ENCODE data around the gene SYNGR1. TPM values are rescaled to one million over a fixed set of nuclear protein-coding genes. Genes with fewer than 3 reads are reported as not detected.

The SYNGR1 gene
- total and polyA plus RNA-seq, 2 of the 8 experiments (the other 6 are each of a cell fraction or from before 2014, with no cell fraction given): 32.5 to 84.7 TPM

GRCh38 chr22:39428597-39429071 is 78.8 kb downstream of the SYNGR1 start (continued):
- peak; percentile 98 for TF ChIP-seq CTBP2 (IDR thresholded peaks at IDR 0.05; ENCODE audit: borderline replicate concordance, insufficient read depth, insufficient read length, low read length)
- TF ChIP-seq JUND (IDR thresholded peaks at IDR 0.05; ENCODE audit: low read length): no peak
- 0 out of 2 replicates have a peak, but pooled peaks have one; percentile 1 for TF ChIP-seq NRF1 (IDR thresholded peaks at IDR 0.05; ENCODE audit: low read depth, low read length)
- peak; percentile 4; the same call in 1 of the 2 replicates for TF ChIP-seq CREB1 (IDR thresholded peaks at IDR 0.05)
- 0 out of 2 replicates have a peak, but pooled peaks have one; percentile 48 for TF ChIP-seq SP4 (IDR thresholded peaks at IDR 0.05; ENCODE audit: low read length)
- peak in 2 of 3 experiments; percentile 43 to 52; a peak in 2 of 4 replicates for TF ChIP-seq CTCF (IDR thresholded peaks at IDR 0.05; ENCODE audit: control extremely low read depth in 1 of 3, insufficient read depth in 1 of 3, low read depth in 1 of 3, low read length in 3 of 3)
- peak; percentile 48 for TF ChIP-seq NANOG (IDR thresholded peaks at IDR 0.05; ENCODE audit: insufficient read depth, low read depth, low read length, poor library complexity, severe bottlenecking)
- peak; percentile 23; the same call in 1 of the 2 replicates for TF ChIP-seq BACH1 (IDR thresholded peaks at IDR 0.05; ENCODE audit: low read length)
- peak in 1 of 2 experiments; percentile 50; a peak in 1 of 3 replicates for TF ChIP-seq POLR2A (IDR thresholded peaks at IDR 0.05; ENCODE audit: control extremely low read depth in 1 of 2, low read depth in 2 of 2, low read length in 2 of 2)
- peak; percentile 99 for TF ChIP-seq TEAD4 (IDR thresholded peaks at IDR 0.05; ENCODE audit: low read depth, low read length)
- 0 out of 2 replicates have a peak, but pooled peaks have one; percentile 36 for TF ChIP-seq MAX (IDR thresholded peaks at IDR 0.05)
- 0 out of 2 replicates have a peak, but pooled peaks have one; percentile 25 for TF ChIP-seq TAF1 (IDR thresholded peaks at IDR 0.05; ENCODE audit: low read depth, low read length)
- TF ChIP-seq TBP (IDR thresholded peaks at IDR 0.05; ENCODE audit: low read depth, low read length): 0 out of 2 replicates have a peak, but pooled peaks have one; percentile 6
- TF ChIP-seq BCL11A (IDR thresholded peaks at IDR 0.05; ENCODE audit: low read depth in 2 of 2, low read length in 2 of 2): no peak
- TF ChIP-seq EP300 (IDR thresholded peaks at IDR 0.05; ENCODE audit: borderline replicate concordance in 1 of 2, low read depth in 2 of 2, low read length in 2 of 2): peak; percentile 27 to 90; a peak in 2 of 3 replicates
- TF ChIP-seq GTF2F1 (IDR thresholded peaks at IDR 0.05; ENCODE audit: borderline replicate concordance, low read depth, low read length): no peak
- TF ChIP-seq KDM1A (IDR thresholded peaks at IDR 0.05; ENCODE audit: borderline replicate concordance, low read length): peak; percentile 75; the same call in 1 of the 2 replicates
- TF ChIP-seq SIN3A (conservative IDR thresholded peaks at IDR 0.05 in 1 of 2, IDR thresholded peaks at IDR 0.05 in 1 of 2; ENCODE audit: low read depth in 1 of 2, low read length in 2 of 2): peak; percentile 77 to 94; a peak in 3 of 4 replicates
- TF ChIP-seq CBX8 (IDR thresholded peaks at IDR 0.05; ENCODE audit: borderline replicate concordance, low read depth, low read length): no peak
- TF ChIP-seq ASH2L (IDR thresholded peaks at IDR 0.05; ENCODE audit: low read length): peak; percentile 48
- TF ChIP-seq RXRA (IDR thresholded peaks at IDR 0.05; ENCODE audit: insufficient read depth, low read depth, low read length): no peak
- TF ChIP-seq TCF12 (IDR thresholded peaks at IDR 0.05; ENCODE audit: low read depth, low read length): 0 out of 2 replicates have a peak, but pooled peaks have one; percentile 62
